Measurements from ENCODE around the gene TBC1D19.

The TBC1D19 gene

GRCh38 chr4:26741491-26741871 is 157.6 kb downstream of the TBC1D19 start:
- no peak for DNase-seq

GRCh38 chr4:26746802-26747213 is 162.9 kb downstream of the TBC1D19 start:
- DNase-seq, result no peak

DNA sequence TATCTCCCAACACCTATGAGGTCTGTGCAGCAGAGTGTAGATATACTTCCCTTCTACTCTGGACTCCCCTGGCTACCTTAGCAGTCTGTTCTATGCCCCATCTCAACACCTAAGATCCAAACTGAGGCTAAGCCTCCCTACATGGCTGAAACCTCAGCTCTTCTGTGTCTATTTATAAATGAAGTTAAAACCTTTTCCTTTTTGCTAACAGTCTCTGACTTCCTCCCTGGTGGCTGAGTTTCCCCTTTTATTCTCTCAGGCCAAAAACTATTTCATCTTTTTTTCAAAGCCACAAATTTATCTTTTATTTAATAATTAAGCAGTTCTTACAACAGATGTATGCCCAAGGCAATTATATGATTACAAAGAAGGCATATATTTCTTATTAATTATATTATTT is 164.9 kb downstream of the TBC1D19 start:
- DNase-seq, result no peak

- no peak for DNase-seq
Observed at GRCh38 chr4:26749867-26750266, 166.0 kb downstream of the TBC1D19 start.

DNA sequence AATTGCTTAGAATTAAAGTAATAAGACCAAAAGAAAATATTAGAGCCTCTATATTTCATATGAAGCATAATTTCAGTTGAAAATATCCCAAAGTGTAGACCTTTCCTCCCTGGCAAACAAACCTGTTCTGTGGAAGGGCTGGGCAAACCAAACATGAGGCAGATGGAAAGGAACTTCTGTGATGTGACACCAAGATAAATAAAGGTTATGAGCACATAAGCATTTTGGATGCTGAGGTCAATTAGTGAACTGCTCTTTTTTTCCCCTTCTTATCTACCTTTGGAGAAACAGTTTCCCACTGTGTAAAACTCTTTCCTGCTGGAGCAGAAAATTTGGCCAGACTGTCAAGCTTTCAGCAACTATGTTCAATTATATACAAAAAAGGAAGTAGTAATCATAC is 167.1 kb downstream of the TBC1D19 start:
- DNase-seq, result peak; percentile 4

DNA sequence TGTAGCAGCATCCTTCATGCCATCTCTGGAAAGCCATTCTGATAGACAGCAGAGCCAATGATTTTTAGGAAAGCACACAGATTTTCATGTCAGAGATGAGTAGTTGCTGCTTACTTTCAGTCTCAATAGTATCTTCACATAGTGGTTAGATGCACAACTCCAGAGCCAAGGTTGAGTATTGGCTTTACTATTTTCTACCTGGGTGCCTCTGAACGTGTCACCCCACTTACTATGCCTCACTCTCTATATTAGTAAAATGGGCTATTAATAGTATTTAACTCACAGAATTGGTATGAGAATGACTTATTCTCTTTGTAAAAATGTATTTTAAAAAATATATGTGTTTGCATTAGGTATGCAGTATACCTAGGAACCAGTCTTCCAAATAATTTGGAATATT is 168.0 kb downstream of the TBC1D19 start:
- no peak for DNase-seq

DNA sequence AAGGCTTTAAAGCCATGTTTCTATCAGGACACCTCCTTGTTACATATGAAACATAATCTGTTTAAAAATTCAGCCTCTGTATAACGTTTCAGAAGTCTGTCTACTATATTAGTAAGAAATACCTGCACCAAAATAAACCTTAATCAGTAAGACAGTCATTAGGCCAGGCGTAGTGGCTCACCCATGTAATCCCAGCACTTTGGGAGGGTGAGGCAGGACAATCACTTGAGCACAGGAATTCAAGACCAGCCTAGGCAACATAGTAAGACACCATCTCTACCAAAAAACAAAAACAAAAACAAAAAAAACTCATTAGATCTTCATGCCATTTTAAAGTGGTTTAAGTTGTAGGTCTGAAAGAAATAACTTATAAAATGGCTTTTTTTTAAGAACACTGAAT is 169.3 kb downstream of the TBC1D19 start:
- no peak for DNase-seq

DNA sequence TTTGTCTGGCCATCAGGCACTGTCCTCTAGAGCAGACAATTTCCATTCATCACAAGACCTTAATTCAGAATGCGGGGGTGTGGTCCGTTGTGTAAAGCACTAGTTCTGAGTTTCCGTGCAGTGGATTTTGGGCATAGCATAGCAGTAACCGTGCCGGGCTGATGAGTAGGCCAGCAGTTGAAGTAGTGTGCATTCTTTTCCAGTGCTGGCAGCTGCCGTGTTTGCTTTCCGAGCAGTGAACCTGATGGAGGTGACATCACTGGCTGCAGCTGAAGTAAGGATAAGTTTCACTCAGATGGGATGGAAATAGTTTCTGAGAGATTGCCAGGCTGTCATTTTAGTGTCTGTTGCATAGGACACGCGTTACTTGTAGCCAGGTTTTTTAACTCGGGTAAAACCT is 169.7 kb downstream of the TBC1D19 start:
- peak; percentile 27 for DNase-seq

DNA sequence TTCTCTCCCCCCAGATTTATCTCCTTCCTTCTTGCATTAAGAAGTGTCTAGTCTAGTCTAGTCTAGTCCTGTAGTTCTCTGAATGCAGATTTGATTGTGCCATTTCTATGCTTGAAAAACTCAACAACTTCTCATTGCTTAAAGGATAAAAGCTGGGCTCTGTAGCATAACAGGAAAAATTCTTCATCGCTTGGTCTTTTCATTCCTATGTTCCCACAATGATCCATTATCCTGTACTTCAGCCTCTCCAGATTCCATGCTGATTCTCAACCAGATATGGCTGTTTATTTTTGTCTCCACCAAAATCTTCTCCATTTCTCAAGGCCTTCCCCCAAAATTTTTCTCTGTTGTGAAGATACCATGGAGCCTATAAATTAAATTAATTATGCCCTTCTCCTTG is 173.9 kb downstream of the TBC1D19 start:
- DNase-seq, result no peak

DNA sequence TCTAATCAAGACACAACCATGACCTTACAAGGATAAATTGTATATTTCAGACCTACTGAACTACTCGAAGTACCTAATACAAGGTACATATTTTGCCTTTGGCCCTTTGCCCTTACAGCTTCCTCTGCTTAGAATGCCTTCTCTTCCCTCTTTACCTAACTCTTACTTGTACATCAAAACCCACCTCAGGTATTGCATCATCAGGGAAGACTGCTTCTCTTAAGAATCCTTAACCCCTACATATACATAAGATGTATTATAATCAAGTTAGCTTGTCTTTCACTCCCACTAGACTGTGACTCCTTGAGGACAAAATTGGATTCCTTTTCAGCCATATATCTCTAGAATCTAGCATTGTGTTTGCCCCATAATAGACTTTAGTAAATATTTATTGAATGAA is 175.0 kb downstream of the TBC1D19 start:
- DNase-seq, result no peak

DNA sequence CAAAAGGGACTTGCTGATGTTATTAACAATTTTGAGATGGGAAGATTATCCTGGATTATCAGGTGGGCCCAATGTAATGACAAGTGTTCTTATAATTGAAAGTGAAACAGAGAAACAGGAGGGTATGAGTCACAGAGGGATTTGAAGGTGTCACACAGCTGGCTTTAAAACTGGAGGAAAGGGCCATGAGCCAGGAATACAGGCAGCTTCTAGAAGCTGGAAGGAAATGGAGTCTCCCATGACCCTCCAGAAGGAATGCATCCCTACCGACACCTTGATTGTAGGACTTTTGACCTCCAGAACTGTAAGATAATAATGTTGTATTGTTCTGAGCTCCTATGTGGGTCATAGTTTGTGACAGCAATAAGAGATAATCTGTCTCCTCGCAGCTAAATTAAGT is 178.8 kb downstream of the TBC1D19 start:
- DNase-seq, result no peak

DNA sequence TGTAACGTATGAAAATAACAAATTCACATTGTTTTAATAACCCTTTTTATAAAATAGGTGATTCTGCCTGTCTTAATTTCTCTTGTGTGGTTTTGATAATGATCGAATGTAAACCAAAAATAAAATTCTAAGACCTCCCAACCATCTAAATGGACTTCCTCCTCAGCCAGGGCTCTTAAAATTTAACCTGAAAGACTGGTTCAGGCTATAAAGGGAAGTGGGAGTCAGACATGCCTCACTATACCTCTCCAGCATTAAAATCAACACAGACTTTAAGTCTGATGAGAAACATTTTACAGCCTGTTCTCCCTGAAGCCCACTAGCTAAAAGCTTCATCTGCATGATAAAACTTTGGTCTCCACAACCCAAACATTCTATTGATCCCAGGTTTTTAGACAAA is 179.2 kb downstream of the TBC1D19 start:
- DNase-seq, result no peak

GRCh38 chr4:26763648-26764047 is 179.8 kb downstream of the TBC1D19 start:
- no peak for DNase-seq

DNA sequence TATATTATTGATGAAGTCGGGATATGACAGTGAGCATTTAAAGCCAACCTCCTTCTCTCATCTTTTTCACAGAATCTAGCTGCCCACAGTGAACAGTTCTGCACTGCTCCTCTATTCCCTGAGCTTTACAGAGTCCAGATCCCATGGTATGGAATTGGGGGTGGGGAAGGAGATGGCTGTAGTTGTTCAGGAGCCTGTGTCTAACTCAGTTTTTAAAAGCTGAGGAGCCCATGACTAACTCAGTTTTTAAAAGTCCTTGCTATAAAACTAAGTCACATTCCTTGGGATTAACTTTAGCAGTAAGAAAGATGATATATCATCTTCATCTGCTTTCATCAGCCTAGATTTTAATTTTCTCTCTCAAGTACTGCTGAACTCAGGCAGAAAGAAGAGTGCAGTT is 180.3 kb downstream of the TBC1D19 start:
- DNase-seq, result no peak

DNA sequence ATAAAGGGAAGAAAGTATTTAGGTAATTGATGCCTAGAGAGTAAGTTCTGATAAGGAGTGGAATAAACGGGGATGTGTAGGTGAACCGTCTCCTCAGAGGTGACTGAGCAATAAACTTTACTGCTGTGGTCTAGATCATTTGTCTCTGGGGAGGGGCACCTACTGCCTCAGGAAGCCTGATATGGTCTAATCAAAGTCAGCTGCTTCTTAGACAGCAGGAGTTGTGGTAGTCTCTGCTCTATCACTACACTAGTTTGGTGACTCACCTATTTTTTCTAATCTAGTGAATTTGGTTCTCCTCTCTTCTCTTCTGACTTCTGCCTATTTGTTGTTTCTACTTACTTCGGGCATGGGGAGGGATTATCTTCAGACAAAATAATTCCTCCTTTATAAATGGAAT is 181.6 kb downstream of the TBC1D19 start:
- no peak for DNase-seq

- DNase-seq, result no peak
Observed at GRCh38 chr4:26766141-26766540, 182.3 kb downstream of the TBC1D19 start.

DNA sequence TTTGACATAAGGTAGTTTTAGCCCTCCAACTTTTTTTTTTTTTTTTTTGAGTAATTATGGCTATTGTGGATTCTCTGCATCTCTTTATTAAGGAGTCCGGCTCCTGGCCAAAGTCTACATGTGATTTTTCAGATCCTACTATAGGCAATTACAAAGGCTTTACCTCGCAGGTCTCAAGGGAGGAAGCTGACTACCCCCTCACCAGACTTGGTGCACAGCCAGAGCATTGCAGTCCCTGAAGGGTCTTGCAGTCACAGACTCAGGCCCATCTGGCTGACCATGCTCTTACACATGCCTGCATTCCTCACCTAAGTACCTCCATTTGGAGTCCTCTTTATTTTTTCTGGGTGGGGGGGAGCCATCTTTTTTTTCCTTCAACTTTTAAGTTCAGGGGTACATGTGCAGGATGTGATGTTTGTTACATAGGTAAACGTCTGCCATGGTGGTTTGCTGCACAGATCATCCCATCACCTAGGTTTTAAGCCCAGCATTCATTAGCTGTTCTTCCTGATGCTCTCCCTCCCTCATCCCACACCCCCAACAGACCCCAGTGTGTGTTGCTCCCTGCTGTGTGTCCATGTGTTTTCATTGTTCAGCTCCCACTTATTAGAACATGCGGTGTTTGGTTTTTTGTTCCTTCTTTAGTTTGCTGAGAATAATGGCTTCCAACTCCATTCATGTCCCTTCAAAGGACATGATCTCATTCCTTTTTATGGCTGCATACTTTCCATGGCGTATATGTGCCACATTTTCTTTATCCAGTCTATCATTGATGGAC is 188.4 kb downstream of the TBC1D19 start:
- no peak for DNase-seq

DNA sequence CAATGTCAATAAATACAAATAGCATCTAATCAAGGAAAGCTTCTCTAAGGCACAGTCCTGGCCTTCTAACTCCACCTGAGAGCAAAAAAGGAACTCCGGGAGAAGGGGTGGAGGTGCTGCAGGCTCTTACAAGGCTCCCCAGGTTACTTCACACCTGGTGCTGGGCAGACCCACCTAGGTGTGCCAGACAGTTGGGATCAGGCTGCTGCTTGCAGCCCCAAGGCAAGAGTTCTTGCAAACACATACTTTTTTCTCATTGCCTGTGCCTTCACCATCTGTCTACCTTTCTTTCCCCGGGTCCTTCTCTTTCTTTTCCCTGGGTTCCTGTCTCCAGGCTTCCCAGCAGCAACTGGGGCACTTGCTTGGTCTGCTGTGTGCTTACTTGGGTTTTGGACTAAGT is 195.3 kb downstream of the TBC1D19 start:
- no peak for DNase-seq

DNA sequence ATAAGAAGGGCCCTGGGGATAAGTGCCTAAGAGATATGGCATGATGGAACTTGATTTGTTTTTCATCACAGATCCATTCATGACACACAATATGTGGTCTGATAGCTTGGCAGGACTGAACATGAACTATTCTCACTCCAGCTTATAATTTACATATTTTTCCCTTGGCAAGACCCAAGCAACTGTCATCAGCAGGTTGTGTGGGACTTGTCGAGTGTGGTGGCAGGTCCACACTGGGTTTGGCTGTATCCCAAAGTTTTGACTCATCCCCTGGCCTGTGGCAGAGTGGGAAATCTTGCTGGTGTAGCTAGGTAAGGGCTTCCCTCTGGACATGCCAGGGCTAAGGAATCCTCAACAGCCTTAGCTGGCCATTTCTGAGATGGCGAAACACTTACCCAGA is 195.8 kb downstream of the TBC1D19 start:
- DNase-seq, result no peak

- no peak for DNase-seq
Observed at GRCh38 chr4:26780539-26780938, 196.7 kb downstream of the TBC1D19 start.

- DNase-seq, result no peak
Observed at GRCh38 chr4:26782168-26782829, 198.4 kb downstream of the TBC1D19 start.

DNA sequence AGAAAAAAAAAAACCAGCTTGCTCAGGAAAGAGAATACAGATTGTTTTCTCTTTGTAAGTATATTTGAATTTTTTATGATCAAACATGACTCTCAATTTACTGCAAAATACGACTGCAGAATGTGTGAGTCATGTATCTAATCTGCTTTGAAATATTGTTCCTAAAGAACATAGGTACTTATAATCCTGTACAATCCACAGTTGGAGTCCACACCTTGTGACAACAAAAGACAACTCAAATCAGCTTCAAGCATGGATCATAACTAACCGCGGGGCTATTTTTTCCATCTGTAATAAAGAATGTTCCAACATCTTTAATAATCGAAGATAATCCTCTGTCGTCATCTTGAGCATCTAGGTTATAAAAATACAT is 198.9 kb downstream of the TBC1D19 start:
- DNase-seq, result no peak

DNA sequence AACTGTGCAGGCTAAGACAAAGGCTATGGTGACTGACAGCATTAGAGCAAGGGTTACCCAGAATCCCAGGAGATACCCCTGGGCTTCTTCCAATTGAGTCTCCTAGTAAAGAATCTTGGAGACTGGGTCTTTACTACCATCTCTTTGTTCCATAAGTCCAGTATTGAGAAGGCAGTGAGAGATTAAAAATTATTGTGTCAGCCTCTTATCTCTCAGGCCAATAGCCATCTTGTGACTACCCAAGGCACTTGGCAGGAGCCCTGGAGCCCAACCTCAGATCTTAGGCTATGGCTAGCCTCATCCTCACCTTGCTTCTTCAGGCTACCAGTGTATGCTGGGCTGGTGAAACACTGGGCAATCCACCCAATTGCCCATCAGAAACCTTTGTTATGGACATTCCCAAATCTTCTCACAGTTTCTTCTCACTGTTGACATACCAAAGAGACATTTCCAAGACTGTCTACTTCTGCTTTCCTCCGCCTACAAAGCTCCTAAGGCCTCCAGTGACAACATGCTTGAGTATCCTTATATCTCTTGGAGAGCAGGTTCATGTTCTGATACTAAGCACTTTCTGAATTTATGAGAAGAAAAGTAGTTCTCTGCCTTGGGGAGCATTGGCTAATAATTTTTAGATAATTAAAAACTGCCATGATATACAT is 200.5 kb downstream of the TBC1D19 start:
- DNase-seq, result no peak

GRCh38 chr4:26785312-26785711 is 201.4 kb downstream of the TBC1D19 start:
- no peak for DNase-seq

All from SHP77 treated with DMSO at 0.1 percent for 48 hours (cell line).